ENCODE results near the gene HECTD3.
"Not testable (repeated sequence)": the region's sequence is repeated elsewhere in the genome, so short reads cannot be mapped to it uniquely, and the experiment has no call there.

Gene HECTD3

DNA sequence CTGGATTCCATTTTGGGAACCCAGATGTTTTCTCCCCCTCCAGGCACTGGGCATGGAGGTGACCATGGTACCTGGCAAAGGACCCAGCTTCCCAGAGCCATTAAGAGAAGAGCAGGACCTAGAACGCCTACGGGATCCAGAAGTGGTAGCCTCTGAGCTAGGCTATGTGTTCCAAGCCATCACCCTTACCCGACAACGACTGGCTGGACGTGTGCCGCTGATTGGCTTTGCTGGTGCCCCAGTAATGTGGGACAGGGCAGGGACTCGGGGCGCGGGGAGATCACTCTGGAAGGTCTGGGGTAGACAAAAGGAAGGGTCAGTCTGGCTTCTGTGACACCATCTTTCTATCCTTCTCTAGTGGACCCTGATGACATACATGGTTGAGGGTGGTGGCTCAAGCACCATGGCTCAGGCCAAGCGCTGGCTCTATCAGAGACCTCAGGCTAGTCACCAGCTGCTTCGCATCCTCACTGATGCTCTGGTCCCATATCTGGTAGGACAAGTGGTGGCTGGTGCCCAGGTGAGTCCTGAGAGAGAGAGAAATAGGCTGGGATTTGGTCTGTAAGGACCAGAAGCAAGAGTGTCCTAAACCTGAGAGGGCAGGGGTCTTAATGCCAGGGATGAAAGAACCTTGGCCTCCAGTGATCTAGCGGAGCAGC lies 2.6 kb upstream of the HECTD3 start:
- DNase-seq = no peak

DNA sequence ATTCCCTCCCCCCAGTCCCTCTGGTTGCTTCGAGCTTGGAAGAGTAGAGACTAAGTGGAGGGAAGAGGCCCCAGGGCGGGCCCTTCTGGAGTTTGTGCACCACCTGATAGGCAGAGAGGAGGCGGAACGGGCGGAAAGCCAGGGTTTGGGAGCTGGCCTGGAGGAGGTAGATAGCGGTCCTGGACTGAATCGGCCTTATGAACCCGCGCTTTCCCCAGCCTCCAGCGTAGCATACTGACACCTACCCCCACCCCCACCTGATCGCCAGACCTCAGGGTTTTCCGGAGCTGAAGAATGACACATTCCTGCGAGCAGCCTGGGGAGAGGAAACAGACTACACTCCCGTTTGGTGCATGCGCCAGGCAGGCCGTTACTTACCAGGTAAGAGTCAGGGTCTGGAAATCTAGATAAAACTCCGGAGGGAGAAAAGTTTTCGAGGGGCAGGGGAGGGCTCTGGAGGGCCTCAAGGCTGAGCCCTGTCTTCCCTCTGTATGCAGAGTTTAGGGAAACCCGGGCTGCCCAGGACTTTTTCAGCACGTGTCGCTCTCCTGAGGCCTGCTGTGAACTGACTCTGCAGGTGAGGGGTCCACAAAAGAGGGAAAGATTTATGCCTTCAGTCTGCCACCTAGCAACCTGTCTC lies 1.6 kb upstream of the HECTD3 start:
- peak; percentile 46 for DNase-seq

DNA sequence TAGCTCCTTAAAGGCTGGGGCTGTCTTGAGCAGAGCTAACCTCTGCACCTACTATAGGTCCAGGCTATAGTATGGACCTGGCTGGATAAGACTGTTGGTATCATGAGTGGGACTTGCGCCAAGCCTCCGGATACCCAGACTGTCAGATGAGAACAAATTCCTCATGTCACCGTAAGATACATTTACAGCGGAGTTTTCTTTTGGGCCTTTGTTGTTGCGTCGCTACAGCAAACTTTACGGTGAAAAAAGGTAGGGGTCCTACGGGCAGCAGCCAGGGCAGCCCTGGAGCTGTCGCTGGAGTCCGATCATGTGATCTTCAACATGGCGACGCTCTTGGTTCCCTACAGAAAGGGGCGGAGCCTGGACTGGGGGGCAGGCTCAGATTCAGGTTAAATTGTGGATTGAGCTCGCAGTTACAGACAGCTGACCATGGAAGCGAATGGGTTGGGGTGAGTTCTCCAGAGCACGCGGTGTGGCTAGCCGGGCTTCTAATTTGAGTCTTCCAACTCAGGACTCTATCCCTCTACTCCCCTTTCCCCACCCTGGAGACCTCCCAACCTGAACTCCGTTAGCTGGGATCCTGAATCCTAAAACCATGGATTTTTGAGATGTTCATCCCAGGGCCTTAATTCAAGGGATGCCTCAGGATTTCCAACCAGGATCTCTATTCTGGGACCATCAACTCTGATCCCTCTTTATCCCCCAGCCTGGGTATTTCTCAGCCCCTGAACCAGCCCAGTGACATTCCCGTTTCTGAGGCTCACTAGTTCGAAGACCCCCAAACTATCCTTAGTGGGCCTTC lies 914 bp upstream of the HECTD3 start, which contains the start of gene UROD:
Gene UROD, plus strand, starts transcription at position 418 of the 802 bp plus-strand sequence. Its CDS starts 12 bp downstream, at position 430.
- DNase-seq = peak; percentile 96

DNA sequence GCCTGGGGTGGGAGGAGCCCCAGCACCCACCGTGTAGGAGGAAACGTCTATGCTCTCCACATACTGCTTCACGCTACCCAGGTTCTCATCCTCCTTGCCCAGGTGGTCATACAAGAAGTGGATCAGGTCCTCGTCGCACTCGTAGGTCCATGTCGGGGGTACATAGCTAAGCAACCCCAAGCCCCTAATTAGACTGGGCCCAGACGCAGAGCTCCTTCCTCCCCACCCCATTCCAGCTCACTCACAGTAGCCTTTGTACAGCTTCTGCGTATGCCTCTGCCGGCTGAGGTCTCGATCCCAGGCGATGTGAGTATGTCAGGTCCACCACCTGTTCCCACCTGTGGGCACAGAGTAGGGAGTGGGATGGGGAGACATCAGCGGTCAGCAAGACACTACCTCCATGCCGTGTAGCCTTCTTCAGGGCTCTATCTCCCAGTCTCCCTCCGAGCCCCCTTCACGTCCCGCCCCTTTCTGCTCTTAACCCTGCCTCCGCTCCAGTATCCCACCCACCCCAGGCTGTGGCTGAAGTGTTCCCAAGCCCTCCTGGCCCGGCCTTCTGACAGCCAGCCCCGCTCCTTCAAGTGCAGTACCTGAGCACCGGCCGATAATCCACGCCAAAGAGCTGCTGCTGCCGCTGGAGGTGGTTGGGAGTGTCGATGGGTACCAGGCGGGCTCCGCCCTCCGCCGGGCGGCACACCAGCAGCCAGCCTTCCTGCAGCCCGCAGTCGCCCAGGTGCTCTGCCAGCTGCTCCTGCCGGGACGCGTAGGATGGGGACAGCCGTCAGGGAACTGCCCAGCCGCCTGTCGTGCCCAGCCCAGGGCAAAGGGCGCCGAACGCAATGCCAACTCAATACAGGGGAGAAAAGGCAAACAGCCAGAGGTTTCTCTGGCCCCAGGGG lies 919 bp downstream of the HECTD3 start:
- DNase-seq = no peak

DNA sequence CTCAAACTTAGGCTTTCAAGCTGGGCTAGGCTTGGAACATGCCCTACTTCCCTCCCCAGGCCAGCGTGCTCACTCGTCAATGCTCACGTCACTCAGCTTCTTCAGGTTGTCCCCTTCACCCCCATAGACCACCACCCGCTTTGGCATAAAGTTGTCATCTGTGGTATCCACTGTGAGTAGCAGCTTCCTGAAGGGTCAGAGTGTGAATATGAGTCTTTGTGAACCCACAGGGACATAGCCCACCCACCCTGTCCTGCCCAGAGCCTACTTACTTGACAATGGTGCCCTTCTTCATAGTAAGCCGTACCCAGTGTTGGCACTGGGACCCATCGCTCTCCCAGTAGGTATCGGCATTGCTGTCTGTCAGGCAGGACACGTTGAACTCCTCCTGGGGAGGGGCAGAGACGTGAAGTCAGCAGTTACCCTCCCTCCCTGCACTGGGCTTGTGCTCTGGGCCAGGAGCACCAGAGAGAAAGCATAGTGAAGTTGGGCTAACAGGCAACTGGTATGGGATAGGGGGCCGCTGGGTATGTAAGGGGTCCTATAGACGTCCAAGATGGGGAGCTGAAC lies 1.7 kb downstream of the HECTD3 start:
- DNase-seq = no peak

DNA sequence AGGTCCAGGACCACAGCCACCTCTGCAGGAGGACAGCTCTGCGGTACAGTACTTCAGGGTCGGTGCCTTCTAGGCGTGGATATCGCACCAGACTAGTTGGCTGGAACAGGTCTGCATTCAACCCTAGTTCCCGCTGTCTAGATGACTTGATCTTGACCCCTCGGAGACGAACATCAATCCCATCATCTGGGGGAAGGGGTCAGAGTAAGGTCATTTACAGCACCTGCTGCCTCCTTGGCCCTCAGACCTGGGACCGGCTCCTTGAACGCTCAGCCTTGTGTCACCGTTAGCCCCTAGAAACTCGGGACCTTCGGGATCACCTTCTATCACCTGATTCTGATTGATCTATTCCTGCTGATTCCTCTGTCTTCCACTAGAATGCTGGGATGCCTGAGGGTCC lies 2.6 kb downstream of the HECTD3 start:
- DNase-seq = no peak

DNA sequence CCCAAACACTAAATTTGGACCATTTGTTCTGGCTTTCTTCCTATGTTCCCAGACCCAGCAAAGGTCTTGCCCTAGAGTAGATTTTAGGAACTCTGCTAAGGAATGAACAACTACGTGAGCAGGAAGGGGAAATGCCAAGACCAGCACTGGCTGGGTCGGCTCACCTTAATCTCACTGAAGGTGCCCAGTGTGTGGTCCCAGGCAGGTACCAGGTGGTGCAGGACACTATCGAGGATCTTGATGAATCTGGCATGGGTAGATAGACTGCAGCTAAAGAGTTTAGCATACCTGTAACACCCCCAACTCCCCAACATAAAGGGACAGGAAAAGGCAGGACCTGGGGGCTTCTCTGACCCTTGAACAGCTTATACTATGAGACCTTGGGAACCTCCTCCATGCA lies 3.0 kb downstream of the HECTD3 start:
- DNase-seq = no peak

DNA sequence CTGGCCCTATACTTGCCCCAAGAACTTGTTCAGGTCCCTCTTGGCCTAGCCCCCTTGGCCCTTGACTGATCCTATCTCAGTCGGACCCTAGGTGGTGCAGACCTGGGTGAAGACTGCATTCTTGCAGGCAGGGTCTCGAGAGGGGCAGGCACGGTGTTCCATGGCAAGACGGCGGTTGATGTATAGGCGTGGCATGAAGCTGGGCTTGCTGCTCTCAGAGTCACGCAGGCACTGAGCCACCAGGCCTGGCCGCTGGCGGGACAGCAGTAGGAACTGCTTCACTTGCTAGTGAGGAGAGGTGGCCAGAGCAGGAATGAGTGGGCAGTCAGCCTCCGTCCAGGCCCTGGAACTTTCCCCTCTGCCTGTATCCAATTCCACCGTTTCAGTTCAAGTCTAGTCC lies 3.8 kb downstream of the HECTD3 start:
- no peak for DNase-seq

DNA sequence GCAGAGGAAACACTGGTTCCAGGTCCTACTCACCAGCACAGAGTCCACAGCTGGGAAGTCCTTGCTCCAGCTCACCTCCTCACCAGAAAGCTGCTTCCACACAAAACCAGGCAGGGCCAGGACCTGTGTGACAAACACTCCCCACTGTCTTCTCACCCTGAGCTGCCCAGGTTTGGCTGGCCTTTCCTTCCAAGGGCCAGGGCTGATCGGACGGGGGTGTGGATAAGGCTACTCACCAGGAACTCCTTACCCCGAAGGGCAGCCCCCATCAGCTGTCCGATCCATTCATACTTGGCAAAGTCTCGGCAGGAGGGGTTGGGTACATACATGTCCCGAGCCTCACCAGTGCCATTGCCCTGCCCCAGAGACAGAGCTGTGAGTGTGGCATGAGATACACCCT lies 5.4 kb downstream of the HECTD3 start:
- no peak for DNase-seq

DNA sequence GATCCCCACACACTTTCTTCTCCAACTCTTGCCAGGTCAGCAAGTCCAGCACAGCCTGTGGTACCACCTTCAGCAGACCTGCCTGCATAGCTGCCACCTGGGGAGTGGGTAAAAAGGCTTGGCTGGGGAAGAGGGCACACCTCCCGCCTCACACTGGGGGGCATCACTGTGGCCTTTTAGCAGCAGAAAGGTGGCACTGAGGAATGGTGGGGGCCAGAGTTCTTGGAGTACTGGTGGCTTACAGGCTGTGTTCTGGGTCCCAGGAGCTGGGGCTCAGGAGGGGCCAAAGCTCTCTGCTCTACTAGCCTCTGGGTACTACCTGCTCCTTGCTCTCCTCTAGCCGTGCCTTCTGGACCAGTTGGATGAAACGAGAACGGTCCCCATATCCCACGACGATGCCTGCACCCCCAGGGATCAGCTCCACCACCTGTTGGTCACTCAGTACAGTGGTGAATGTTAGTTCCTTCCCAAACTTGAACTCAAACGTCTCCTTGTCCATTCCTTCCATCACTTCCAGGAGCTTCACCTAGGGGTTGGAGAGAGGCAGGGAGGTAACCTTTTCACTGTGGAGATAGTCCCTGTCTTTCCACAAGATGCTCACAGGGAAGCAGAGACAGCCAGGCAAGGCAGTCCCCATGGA lies 6.7 kb downstream of the HECTD3 start:
- DNase-seq = no peak

DNA sequence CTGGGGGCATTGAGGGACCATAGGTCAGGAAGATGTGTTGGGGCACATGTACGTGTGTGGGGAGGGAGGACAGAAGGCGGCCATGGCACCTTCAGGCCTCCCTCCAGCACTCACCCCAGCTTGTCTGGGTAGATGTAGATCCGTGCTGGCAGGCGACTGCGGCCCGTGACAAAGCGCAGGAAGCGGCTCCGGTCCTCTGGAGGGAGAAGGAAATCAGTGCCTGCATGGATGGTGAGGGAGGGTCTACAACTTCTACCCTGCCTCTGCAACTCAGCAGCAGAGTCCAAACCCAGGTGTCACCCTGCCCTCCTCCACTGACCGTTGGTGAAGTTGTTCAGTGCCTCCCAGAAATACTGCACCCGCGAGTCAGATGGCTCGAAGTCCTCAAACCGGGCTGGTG lies 7.4 kb downstream of the HECTD3 start:
- DNase-seq = no peak

DNA sequence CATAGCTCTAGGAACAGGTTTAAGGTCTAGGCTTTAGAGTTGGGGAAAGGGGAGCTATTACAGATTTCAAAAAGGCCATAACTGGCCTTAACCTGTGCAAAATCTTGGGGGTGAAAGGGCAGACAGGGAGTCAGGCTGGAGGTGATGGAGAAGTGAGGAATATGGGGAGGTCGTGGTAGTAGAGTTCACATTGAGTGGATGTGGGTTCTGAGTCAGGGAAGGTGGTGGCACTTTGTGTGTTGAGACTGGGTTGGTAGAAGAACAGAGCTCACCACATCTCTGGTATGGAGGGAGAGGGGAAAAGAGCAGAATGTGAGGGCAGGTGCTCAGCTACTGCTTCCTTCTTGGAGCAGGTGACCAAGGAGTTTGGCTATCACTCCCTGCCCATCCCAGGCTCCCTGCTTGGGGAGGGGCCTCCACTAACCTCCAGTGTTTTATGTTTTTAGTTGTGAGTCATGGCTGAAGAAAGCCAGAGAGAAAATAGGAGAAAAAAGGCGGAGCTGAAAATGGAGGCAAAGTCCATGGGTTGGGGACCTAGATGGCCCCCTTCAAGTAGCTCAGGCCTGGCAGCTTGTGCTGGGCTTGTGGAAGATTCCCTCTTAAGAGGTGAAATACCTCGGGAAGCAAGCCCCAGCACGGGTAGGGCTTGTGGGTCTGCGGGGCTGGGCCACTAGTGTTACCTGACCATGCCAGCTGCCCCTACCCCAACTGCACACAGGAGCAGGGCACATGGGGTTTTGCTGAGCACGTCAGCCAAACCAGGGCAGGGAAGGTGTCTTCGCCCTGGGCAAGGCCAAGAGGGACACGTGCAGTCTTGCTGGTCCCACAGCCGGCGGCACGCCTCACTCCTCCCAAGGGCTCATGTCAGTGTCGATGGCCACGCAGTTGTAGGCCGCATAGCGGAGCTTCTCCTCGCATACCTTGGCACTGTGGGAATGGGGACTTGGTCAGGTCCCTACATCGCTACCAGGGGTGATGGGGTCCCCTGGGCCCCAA lies 8.2 kb downstream of the HECTD3 start:
- no peak for DNase-seq

DNA sequence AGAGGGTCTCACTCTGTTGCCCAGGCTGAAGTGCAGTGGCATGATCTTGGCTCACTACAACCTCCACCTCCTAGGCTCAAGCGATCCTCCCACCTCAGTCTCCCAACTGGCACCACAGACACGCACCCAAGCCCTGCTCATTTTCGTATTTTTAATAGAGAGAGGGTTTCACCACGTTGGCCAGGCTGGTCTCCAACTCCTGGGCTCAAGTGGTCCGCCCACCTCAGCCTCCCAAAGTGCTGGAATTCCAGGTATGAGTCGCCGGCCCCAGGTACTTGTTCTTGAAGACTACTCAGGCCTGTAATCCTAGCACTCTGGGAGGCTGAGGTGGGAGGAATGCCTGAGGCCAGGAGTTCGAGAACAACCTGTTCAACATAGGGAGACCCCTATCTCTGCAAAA lies 9.5 kb downstream of the HECTD3 start:
- not testable (repeated sequence) for DNase-seq

DNA sequence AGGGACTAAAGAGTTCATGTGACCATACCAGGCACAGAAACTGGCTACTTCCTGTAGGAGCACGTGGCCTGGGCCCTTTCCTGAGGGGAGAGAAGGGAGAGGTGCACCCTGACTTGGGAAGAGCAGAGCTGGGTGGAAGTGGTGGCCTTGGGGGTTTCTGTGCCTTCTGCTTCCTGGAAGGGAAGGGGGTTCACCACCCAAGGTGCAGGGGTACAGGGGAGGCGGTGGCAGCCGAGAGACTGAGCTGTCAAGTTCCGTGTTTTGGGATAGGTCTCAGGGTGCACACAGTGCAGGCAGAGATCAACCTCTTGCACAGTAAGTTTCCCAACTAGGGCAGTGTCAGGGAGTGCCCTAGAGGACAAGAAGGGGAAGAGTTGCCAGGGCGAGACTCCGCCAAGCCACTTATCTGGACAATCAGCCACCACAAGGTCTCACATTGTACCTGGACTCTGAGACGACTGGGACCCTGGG lies 10.1 kb downstream of the HECTD3 start:
- no peak for DNase-seq

DNA sequence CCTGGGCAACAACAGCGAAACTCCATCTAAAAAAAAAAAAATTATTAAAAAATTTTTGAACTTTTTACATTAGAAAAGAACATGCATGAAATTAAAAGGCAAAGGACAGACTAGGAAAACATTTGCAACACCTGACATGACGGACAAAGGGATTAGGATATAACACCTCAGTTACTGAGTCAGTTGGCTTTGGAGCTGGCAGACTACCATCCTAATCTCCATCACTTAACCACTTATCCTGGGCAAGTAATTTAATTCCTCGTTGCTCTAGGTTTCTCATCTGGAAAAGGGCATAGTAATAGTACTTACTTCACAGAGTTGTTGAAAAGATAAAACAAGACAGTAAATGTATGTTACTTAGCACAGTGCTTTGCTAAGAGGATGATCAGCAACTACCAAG lies 11.9 kb downstream of the HECTD3 start:
- DNase-seq = no peak

DNA sequence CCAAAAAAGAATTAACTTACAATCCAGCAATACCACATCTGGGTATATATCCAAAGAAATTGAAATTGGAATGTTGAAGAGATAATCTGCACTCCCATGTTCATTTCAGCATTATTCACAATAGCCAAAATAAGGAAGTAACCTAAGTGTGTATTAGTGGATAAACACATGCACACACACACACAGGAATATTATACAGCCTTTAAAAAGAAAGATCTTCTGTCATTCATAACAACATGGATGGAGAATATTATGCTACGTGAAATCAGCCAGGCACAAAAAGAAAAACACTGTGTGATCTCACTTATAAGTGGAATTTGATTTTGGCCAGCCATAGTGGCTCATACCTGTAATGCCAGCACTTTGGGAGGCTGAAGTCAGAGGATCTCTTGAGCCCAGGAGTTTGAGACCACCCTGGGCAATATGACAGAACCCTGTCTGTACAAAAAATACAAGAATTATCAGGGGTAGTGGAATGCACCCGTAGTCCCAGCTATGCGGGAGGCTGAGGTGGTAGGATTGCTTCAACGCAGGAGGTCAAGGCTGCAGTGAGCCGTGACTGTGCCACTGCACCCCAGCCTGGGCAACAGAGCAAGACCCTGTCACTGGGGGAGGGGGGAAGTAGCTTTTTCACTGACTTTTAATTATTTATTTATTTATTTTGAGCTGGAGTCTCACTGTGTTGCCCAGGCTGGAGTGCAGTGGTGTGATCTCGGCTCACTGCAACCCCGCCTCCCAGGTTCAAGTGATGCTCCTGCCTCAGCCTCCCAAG lies 15.5 kb downstream of the HECTD3 start:
- no peak for DNase-seq

DNA sequence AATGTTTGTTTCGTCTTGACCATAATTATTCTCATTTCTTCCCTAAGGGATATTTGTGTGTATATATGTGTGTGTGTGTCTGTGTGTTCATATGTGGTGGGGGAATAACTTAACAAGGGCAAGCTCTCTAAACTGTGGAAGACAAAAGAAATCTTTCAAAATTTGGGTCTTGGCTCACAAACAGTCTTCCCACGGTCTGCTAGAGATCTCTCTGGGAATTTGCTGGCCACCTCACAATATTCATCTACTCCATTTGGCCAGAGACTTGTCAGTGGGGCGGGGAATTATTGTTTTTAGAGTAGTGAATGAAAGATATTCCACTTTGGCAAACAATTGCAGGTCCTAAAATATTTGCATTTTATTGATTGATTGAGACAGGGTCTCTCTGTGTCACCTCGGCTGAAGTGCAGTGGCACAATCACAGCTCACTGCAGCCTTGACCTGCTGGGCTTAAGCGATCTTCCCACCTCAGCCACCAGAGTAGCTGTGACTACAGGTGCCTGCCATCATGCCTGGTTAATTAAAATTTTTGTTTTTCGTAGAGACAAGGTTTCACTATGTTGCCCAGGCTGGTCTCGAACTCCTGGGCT lies 16.7 kb downstream of the HECTD3 start:
- DNase-seq = no peak

DNA sequence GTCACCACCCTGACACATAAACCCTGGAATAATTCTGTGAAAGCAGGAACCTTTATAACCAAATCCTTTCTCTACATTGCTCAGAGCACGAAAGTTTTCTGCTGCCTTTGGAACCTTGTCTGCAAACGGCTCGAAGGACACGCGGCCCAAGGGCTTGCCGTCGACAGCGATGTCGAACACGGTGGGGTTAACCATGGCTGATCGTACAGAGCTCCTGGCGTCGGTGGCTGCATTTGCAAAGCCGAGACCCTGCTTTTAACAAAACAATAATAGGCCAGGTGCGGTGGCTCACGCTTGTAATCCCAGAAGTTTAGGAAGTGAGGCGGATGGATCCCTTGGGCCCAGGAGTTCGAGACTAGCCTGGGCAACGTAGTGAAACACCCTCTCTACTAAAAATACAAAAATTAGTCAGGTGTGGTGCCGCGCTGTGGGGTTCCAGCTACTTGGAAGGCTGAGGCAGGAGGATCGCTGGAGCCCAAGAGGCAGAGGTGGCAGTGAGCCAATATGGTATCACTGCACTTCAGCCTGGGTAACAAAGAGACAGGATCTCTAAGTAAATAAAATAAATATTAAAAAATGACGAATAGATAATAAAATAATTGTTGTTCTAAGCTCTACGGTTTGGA lies 22.5 kb downstream of the HECTD3 start:
- DNase-seq = no peak
